Measurements from ENCODE around the gene TAS2R42. TPM values are rescaled to one million over a fixed set of nuclear protein-coding genes. Genes with fewer than 3 reads are reported as not detected.

TAS2R42 gene
- total RNA-seq, 1 donor from 2014 or later = not detected

- TF ChIP-seq CTCF (IDR thresholded peaks at IDR 0.05) = no peak
- Mint-ChIP-seq H3K36me3 (ENCODE audit: unreplicated experiment) (peaks cover 21% of the 10 kb centered on the region), H3K9me3 (ENCODE audit: unreplicated experiment) (peaks cover 9% of the 10 kb centered on the region), H3K27me3 (ENCODE audit: unreplicated experiment) (no peaks in the 10 kb centered on the region), H3K27ac (ENCODE audit: unreplicated experiment) (no peak overlapping the region), H3K4me3 (ENCODE audit: unreplicated experiment) (no peak overlapping the region), H3K4me1 (ENCODE audit: unreplicated experiment) (no peaks in the 10 kb centered on the region)
- no peak for DNase-seq (ENCODE audit: extremely low spot score, unreplicated experiment)
These were observed 34.0 kb downstream of the TAS2R42 start for GRCh38 chr12:11152725-11153124.

GRCh38 chr12:11150832-11151231 lies 35.9 kb downstream of the TAS2R42 start:
- H3K36me3 Mint-ChIP-seq (ENCODE audit: unreplicated experiment) = peaks cover 18% of the 10 kb centered on the region
- no peaks in the 10 kb centered on the region for H3K4me1 Mint-ChIP-seq (ENCODE audit: unreplicated experiment)
- TF ChIP-seq CTCF (IDR thresholded peaks at IDR 0.05) = no peak
- no peaks in the 10 kb centered on the region for H3K27me3 Mint-ChIP-seq (ENCODE audit: unreplicated experiment)
- H3K4me3 Mint-ChIP-seq (ENCODE audit: unreplicated experiment) = no peak overlapping the region
- DNase-seq (ENCODE audit: extremely low spot score, unreplicated experiment) = no peak
- peaks cover 2% of the 10 kb centered on the region for H3K9me3 Mint-ChIP-seq (ENCODE audit: unreplicated experiment)
- H3K27ac Mint-ChIP-seq (ENCODE audit: unreplicated experiment) = no peak overlapping the region

- Mint-ChIP-seq H3K27me3 (ENCODE audit: unreplicated experiment) (no peaks in the 10 kb centered on the region), H3K36me3 (ENCODE audit: unreplicated experiment) (peaks cover 24% of the 10 kb centered on the region), H3K4me3 (ENCODE audit: unreplicated experiment) (no peak overlapping the region), H3K4me1 (ENCODE audit: unreplicated experiment) (no peaks in the 10 kb centered on the region), H3K9me3 (ENCODE audit: unreplicated experiment) (peaks cover 12% of the 10 kb centered on the region), H3K27ac (ENCODE audit: unreplicated experiment) (no peak overlapping the region)
- DNase-seq (ENCODE audit: extremely low spot score, unreplicated experiment) = no peak
- no peak for TF ChIP-seq CTCF (IDR thresholded peaks at IDR 0.05)
These were observed 39.3 kb downstream of the TAS2R42 start for GRCh38 chr12:11147420-11147819.

- no peak for DNase-seq (ENCODE audit: extremely low spot score, unreplicated experiment)
- H3K27ac Mint-ChIP-seq (ENCODE audit: unreplicated experiment) = no peak overlapping the region
- peaks cover 19% of the 10 kb centered on the region for H3K36me3 Mint-ChIP-seq (ENCODE audit: unreplicated experiment)
- H3K27me3 Mint-ChIP-seq (ENCODE audit: unreplicated experiment) = no peaks in the 10 kb centered on the region
- H3K4me1 Mint-ChIP-seq (ENCODE audit: unreplicated experiment) = no peaks in the 10 kb centered on the region
- peaks cover 18% of the 10 kb centered on the region for H3K9me3 Mint-ChIP-seq (ENCODE audit: unreplicated experiment)
- H3K4me3 Mint-ChIP-seq (ENCODE audit: unreplicated experiment) = no peak overlapping the region
- TF ChIP-seq CTCF (IDR thresholded peaks at IDR 0.05) = no peak
These were observed 42.4 kb downstream of the TAS2R42 start for GRCh38 chr12:11144297-11144696.

GRCh38 chr12:11143352-11143751 lies 43.4 kb downstream of the TAS2R42 start:
- H3K27ac Mint-ChIP-seq (ENCODE audit: unreplicated experiment) = no peak overlapping the region
- no peaks in the 10 kb centered on the region for H3K27me3 Mint-ChIP-seq (ENCODE audit: unreplicated experiment)
- DNase-seq (ENCODE audit: extremely low spot score, unreplicated experiment) = no peak
- H3K4me3 Mint-ChIP-seq (ENCODE audit: unreplicated experiment) = no peak overlapping the region
- no peak for TF ChIP-seq CTCF (IDR thresholded peaks at IDR 0.05)
- H3K4me1 Mint-ChIP-seq (ENCODE audit: unreplicated experiment) = no peaks in the 10 kb centered on the region
- peaks cover 18% of the 10 kb centered on the region for H3K9me3 Mint-ChIP-seq (ENCODE audit: unreplicated experiment)
- peaks cover 18% of the 10 kb centered on the region for H3K36me3 Mint-ChIP-seq (ENCODE audit: unreplicated experiment)
